HepG2 (cell line): ENCODE results near the gene COL26A1.

Source experiments
- CTCF ChIP-seq: sonication (generic); formaldehyde crosslinking; IDR thresholded peaks from 2 replicates; pipeline ENCODE4 v1.5.0; 2020; ENCODE audit warnings: mild to moderate bottlenecking, missing genetic modification reagents, moderate library complexity
- ELF3 ChIP-seq: IDR thresholded peaks from 2 replicates; pipeline ENCODE4 v1.6.1; 2016; ENCODE audit warnings: missing genetic modification reagents, missing compliant biosample characterization
- NFAT5 ChIP-seq: sonication (generic); formaldehyde crosslinking; IDR thresholded peaks from 2 replicates; pipeline ENCODE4 v1.4.0; 2020; ENCODE audit warnings: missing genetic modification reagents
- POLR2A ChIP-seq, 2 experiments: IDR thresholded peaks; 2 replicates each; pipeline ENCODE4 v1.6.1; 2011; ENCODE audit warnings: low read depth in 2 of 2, low read length in 2 of 2, mild to moderate bottlenecking in 1 of 2, moderate library complexity in 1 of 2; ENCODE audit not compliant: insufficient read depth in 1 of 2
- SMAD1 ChIP-seq: sonication (generic); formaldehyde crosslinking; IDR thresholded peaks from 2 replicates; pipeline ENCODE4 v1.4.0; 2020; ENCODE audit warnings: missing genetic modification reagents, low read depth, mild to moderate bottlenecking, borderline replicate concordance
- ZNF569 ChIP-seq: sonication (generic); formaldehyde crosslinking; IDR thresholded peaks from 2 replicates; pipeline ENCODE4 v1.5.0; 2020; ENCODE audit warnings: mild to moderate bottlenecking, missing genetic modification reagents, moderate library complexity, borderline replicate concordance

GRCh38 chr7:101554584-101555268, 192.1 kb downstream of the COL26A1 start:
- TF ChIP-seq SMAD1 (CRISPR knock-in tag) (no peak), POLR2A (IDR thresholded peaks at IDR 0.05; ENCODE audit: insufficient read depth in 1 of 2, low read depth in 2 of 2, low read length in 2 of 2) (no peak), ELF3 (CRISPR knock-in tag) (no peak), NFAT5 (CRISPR knock-in tag) (no peak), ZNF569 (CRISPR knock-in tag) (no peak), CTCF (CRISPR knock-in tag) (no peak)
